Measurements from ENCODE around the gene SLC47A1. TPM values are rescaled to one million over a fixed set of nuclear protein-coding genes. Genes with fewer than 3 reads are reported as not detected.

SLC47A1 gene
- total and polyA plus RNA-seq, 3 experiments from 2014 or later, result 0.15 to 0.29 (median 0.20) TPM

- POLR2A ChIA-PET, result no interaction called here
- CTCF ChIA-PET, result no interaction called here
- H3K36me3 Mint-ChIP-seq, result no peaks in the 10 kb centered on the region
Observed at GRCh38 chr17:19540706-19541370, 7.2 kb downstream of the SLC47A1 start.

GRCh38 chr17:19541445-19541844 lies 7.8 kb downstream of the SLC47A1 start:
- Histone ChIP-seq H3K4me1 (ENCODE audit: insufficient read depth, low read length) (no peaks in the 10 kb centered on the region), H3K27me3 (ENCODE audit: insufficient read depth, low read length, poor library complexity, severe bottlenecking) (no peaks in the 10 kb centered on the region), H3K36me3 (ENCODE audit: insufficient read depth, low read length) (no peaks in the 10 kb centered on the region), H3K9me3 (ENCODE audit: low read length) (no peaks in the 10 kb centered on the region), H3K27ac (ENCODE audit: low read depth, low read length) (no peak overlapping the region), H3K4me3 (ENCODE audit: low read length) (no peak overlapping the region)
- Mint-ChIP-seq H3K4me3 (no peak overlapping the region), H3K9me3 (no peaks in the 10 kb centered on the region), H3K4me1 (no peaks in the 10 kb centered on the region), H3K36me3 (no peaks in the 10 kb centered on the region), H3K27ac (no peak overlapping the region), H3K27me3 (peaks cover 17 to 19% of the 10 kb centered on the region in 2 donors)
- DNase-seq, result no peak
- POLR2A ChIA-PET, result no interaction called here
- CTCF ChIA-PET, result no interaction called here

More at GRCh38 chr17:19540706-19541370, 7.2 kb downstream of the SLC47A1 start:
- DNase-seq, result no peak
- no peak overlapping the region for H3K4me3 Mint-ChIP-seq
- Histone ChIP-seq H3K27me3 (ENCODE audit: insufficient read depth, low read length, poor library complexity, severe bottlenecking) (no peaks in the 10 kb centered on the region), H3K9me3 (ENCODE audit: low read length) (no peaks in the 10 kb centered on the region), H3K4me3 (ENCODE audit: low read length) (no peak overlapping the region), H3K36me3 (ENCODE audit: insufficient read depth, low read length) (no peaks in the 10 kb centered on the region), H3K27ac (ENCODE audit: low read depth, low read length) (no peak overlapping the region), H3K4me1 (ENCODE audit: insufficient read depth, low read length) (no peaks in the 10 kb centered on the region)
- no peaks in the 10 kb centered on the region for H3K9me3 Mint-ChIP-seq
- no peak overlapping the region for H3K27ac Mint-ChIP-seq
- no peaks in the 10 kb centered on the region for H3K4me1 Mint-ChIP-seq
- H3K27me3 Mint-ChIP-seq, result peaks cover 19 to 20% of the 10 kb centered on the region in 2 donors

- Histone ChIP-seq H3K27me3 (ENCODE audit: insufficient read depth, low read length, poor library complexity, severe bottlenecking) (no peaks in the 10 kb centered on the region), H3K9me3 (ENCODE audit: low read length) (no peaks in the 10 kb centered on the region), H3K4me3 (ENCODE audit: low read length) (no peak overlapping the region), H3K36me3 (ENCODE audit: insufficient read depth, low read length) (no peaks in the 10 kb centered on the region), H3K4me1 (ENCODE audit: insufficient read depth, low read length) (no peaks in the 10 kb centered on the region), H3K27ac (ENCODE audit: low read depth, low read length) (no peak overlapping the region)
- Mint-ChIP-seq H3K9me3 (no peaks in the 10 kb centered on the region), H3K4me3 (no peak overlapping the region), H3K4me1 (no peaks in the 10 kb centered on the region), H3K27me3 (peaks cover 9 to 18% of the 10 kb centered on the region in 2 donors), H3K36me3 (no peaks in the 10 kb centered on the region), H3K27ac (no peak overlapping the region)
- CTCF ChIA-PET, result no interaction called here
- POLR2A ChIA-PET, result no interaction called here
- no peak for DNase-seq
Observed at GRCh38 chr17:19542247-19542646, 8.6 kb downstream of the SLC47A1 start.

- Mint-ChIP-seq H3K27ac (no peak overlapping the region), H3K9me3 (no peaks in the 10 kb centered on the region), H3K27me3 (peaks cover 0 to 3% of the 10 kb centered on the region in 2 donors), H3K4me3 (no peak overlapping the region), H3K36me3 (no peaks in the 10 kb centered on the region), H3K4me1 (no peaks in the 10 kb centered on the region)
- Histone ChIP-seq H3K4me1 (ENCODE audit: insufficient read depth, low read length) (no peaks in the 10 kb centered on the region), H3K4me3 (ENCODE audit: low read length) (no peak overlapping the region), H3K27me3 (ENCODE audit: insufficient read depth, low read length, poor library complexity, severe bottlenecking) (no peaks in the 10 kb centered on the region), H3K36me3 (ENCODE audit: insufficient read depth, low read length) (no peaks in the 10 kb centered on the region), H3K27ac (ENCODE audit: low read depth, low read length) (no peak overlapping the region), H3K9me3 (ENCODE audit: low read length) (no peaks in the 10 kb centered on the region)
- ChIA-PET POLR2A (no interaction called here), CTCF (no interaction called here)
- DNase-seq, result no peak
Observed at GRCh38 chr17:19544366-19544765, 10.7 kb downstream of the SLC47A1 start.

GRCh38 chr17:19546289-19547065 lies 12.8 kb downstream of the SLC47A1 start:
- Histone ChIP-seq H3K27me3 (ENCODE audit: insufficient read depth, low read length, poor library complexity, severe bottlenecking) (no peaks in the 10 kb centered on the region), H3K36me3 (ENCODE audit: insufficient read depth, low read length) (no peaks in the 10 kb centered on the region), H3K9me3 (ENCODE audit: low read length) (no peaks in the 10 kb centered on the region), H3K27ac (ENCODE audit: low read depth, low read length) (no peak overlapping the region), H3K4me3 (ENCODE audit: low read length) (no peak overlapping the region), H3K4me1 (ENCODE audit: insufficient read depth, low read length) (no peaks in the 10 kb centered on the region)
- POLR2A ChIA-PET, result no interaction called here
- H3K4me1 Mint-ChIP-seq, result no peaks in the 10 kb centered on the region
- no peaks in the 10 kb centered on the region for H3K9me3 Mint-ChIP-seq
- H3K27ac Mint-ChIP-seq, result peak overlapping the region in 1 of 8 donors; percentile 69
- H3K36me3 Mint-ChIP-seq, result no peaks in the 10 kb centered on the region
- H3K27me3 Mint-ChIP-seq, result peaks cover 2 to 11% of the 10 kb centered on the region in 2 donors
- H3K4me3 Mint-ChIP-seq, result no peak overlapping the region
- DNase-seq, result peak in 1 of 5 donors; percentile 13
- CTCF ChIA-PET, result no interaction called here

GRCh38 chr17:19549746-19550623 lies 16.3 kb downstream of the SLC47A1 start:
- H3K9me3 ChIP-seq (ENCODE audit: low read length), result no peaks in the 10 kb centered on the region
- H3K4me1 ChIP-seq (ENCODE audit: insufficient read depth, low read length), result no peaks in the 10 kb centered on the region
- DNase-seq, result no peak
- no peak overlapping the region for H3K4me3 ChIP-seq (ENCODE audit: low read length)
- H3K36me3 Mint-ChIP-seq, result no peaks in the 10 kb centered on the region
- no peak overlapping the region for H3K27ac ChIP-seq (ENCODE audit: low read depth, low read length)
- no peaks in the 10 kb centered on the region for H3K4me1 Mint-ChIP-seq
- no peak overlapping the region for H3K4me3 Mint-ChIP-seq
- ChIA-PET CTCF (no interaction called here), POLR2A (no interaction called here)
- H3K27me3 ChIP-seq (ENCODE audit: insufficient read depth, low read length, poor library complexity, severe bottlenecking), result no peaks in the 10 kb centered on the region
- H3K36me3 ChIP-seq (ENCODE audit: insufficient read depth, low read length), result no peaks in the 10 kb centered on the region
- no peaks in the 10 kb centered on the region for H3K9me3 Mint-ChIP-seq
- H3K27ac Mint-ChIP-seq, result no peak overlapping the region
- peaks cover 8 to 32% of the 10 kb centered on the region in 2 donors for H3K27me3 Mint-ChIP-seq

- Mint-ChIP-seq H3K36me3 (no peaks in the 10 kb centered on the region), H3K4me1 (no peaks in the 10 kb centered on the region), H3K27ac (no peak overlapping the region), H3K9me3 (no peaks in the 10 kb centered on the region), H3K27me3 (peaks cover 13 to 38% of the 10 kb centered on the region in 2 donors), H3K4me3 (no peak overlapping the region)
- no peak overlapping the region for H3K4me3 ChIP-seq (ENCODE audit: low read length)
- H3K27me3 ChIP-seq (ENCODE audit: insufficient read depth, low read length, poor library complexity, severe bottlenecking), result no peaks in the 10 kb centered on the region
- ChIA-PET POLR2A (no interaction called here), CTCF (no interaction called here)
- no peak overlapping the region for H3K27ac ChIP-seq (ENCODE audit: low read depth, low read length)
- no peaks in the 10 kb centered on the region for H3K9me3 ChIP-seq (ENCODE audit: low read length)
- H3K36me3 ChIP-seq (ENCODE audit: insufficient read depth, low read length), result no peaks in the 10 kb centered on the region
- no peaks in the 10 kb centered on the region for H3K4me1 ChIP-seq (ENCODE audit: insufficient read depth, low read length)
- DNase-seq, result no peak
Observed at GRCh38 chr17:19551165-19551564, 17.5 kb downstream of the SLC47A1 start.

GRCh38 chr17:19551591-19552148 lies 18.0 kb downstream of the SLC47A1 start:
- no peak overlapping the region for H3K4me3 Mint-ChIP-seq
- H3K4me1 Mint-ChIP-seq, result no peaks in the 10 kb centered on the region
- H3K9me3 ChIP-seq (ENCODE audit: low read length), result no peaks in the 10 kb centered on the region
- DNase-seq, result no peak
- H3K27me3 ChIP-seq (ENCODE audit: insufficient read depth, low read length, poor library complexity, severe bottlenecking), result no peaks in the 10 kb centered on the region
- H3K27me3 Mint-ChIP-seq, result peaks cover 13 to 39% of the 10 kb centered on the region in 2 donors
- no peak overlapping the region for H3K27ac ChIP-seq (ENCODE audit: low read depth, low read length)
- no peaks in the 10 kb centered on the region for H3K36me3 ChIP-seq (ENCODE audit: insufficient read depth, low read length)
- H3K9me3 Mint-ChIP-seq, result no peaks in the 10 kb centered on the region
- POLR2A ChIA-PET, result no interaction called here
- CTCF ChIA-PET, result no interaction called here
- H3K27ac Mint-ChIP-seq, result no peak overlapping the region
- H3K4me3 ChIP-seq (ENCODE audit: low read length), result no peak overlapping the region
- no peaks in the 10 kb centered on the region for H3K36me3 Mint-ChIP-seq
- H3K4me1 ChIP-seq (ENCODE audit: insufficient read depth, low read length), result no peaks in the 10 kb centered on the region
